Smooth muscle cell (in vitro differentiated cells): Measurements from ENCODE around the gene CPHXL2. TPM values are rescaled to one million over a fixed set of nuclear protein-coding genes. Genes with fewer than 3 reads are reported as not detected.
A peak's percentile ranks its signal among the peaks of the same experiment; 100 is the strongest.

Experiments
- DNase-seq: peaks from one replicate; lab custom pipeline; 2025; ENCODE audit not compliant: unreplicated experiment; lab: John Stamatoyannopoulos, UW
- H2AFZ ChIP-seq: fragments of 200-600 bp; sonication (generic); 2 replicates; pipeline ENCODE4 v1.6.0; 2016; ENCODE audit warnings: antibody characterized with exemption, low read depth, mild to moderate bottlenecking
- H3F3A ChIP-seq: fragments of 200-600 bp; sonication (generic); 2 replicates; pipeline ENCODE4 v1.6.0; 2017; ENCODE audit warnings: antibody characterized with exemption, low read depth
- H3K27ac ChIP-seq: fragments of 200-600 bp; sonication (generic); 2 replicates; pipeline ENCODE4 v1.5.1; 2016; ENCODE audit warnings: low read depth, mild to moderate bottlenecking
- H3K27me3 ChIP-seq: fragments of 200-600 bp; sonication (generic); 2 replicates; pipeline ENCODE4 v1.6.1; 2016; ENCODE audit warnings: low read depth, mild to moderate bottlenecking
- H3K36me3 ChIP-seq: fragments of 200-600 bp; sonication (generic); 2 replicates; pipeline ENCODE4 v1.5.1; 2016; ENCODE audit warnings: low read depth
- H3K4me1 ChIP-seq: fragments of 200-600 bp; sonication (generic); 2 replicates; pipeline ENCODE4 v1.5.1; 2016; ENCODE audit warnings: low read depth
- H3K4me2 ChIP-seq: fragments of 200-600 bp; sonication (generic); 2 replicates; pipeline ENCODE4 v1.6.0; 2016; ENCODE audit warnings: mild to moderate bottlenecking
- H3K4me3 ChIP-seq: fragments of 200-600 bp; sonication (generic); 2 replicates; pipeline ENCODE4 v1.5.1; 2016; ENCODE audit warnings: mild to moderate bottlenecking
- H3K79me2 ChIP-seq: fragments of 200-600 bp; sonication (generic); 2 replicates; pipeline ENCODE4 v1.6.0; 2016; ENCODE audit warnings: low read depth, mild to moderate bottlenecking
- H3K9ac ChIP-seq: fragments of 200-600 bp; sonication (generic); 2 replicates; pipeline ENCODE4 v1.6.0; 2016; ENCODE audit warnings: low read depth
- H3K9me3 ChIP-seq: fragments of 200-600 bp; sonication (generic); replicated peaks from 2 replicates; pipeline ENCODE4 v1.5.1; 2016; ENCODE audit warnings: low read depth
- H4K20me1 ChIP-seq: fragments of 200-600 bp; sonication (generic); 2 replicates; pipeline ENCODE4 v1.6.0; 2016; ENCODE audit warnings: low read depth
- WGBS: methylation state at CpG from one replicate; pipeline ENCODE4 v1.1.7; 2016; ENCODE audit warnings: low lambda C conversion rate; 5-methylcytosine and 5-hydroxymethylcytosine counted together
- polyA plus RNA-seq: library from polyadenylated mRNA; unstranded; fragments of >200 nt; fragmentation: Nextera tagmentation; extraction: Ambion mirVana; gene quantifications from 2 replicates; pipeline ENCODE4 v1.2.1, GENCODE V29; 2016
- total RNA-seq: library from RNA; depleted of rRNA; stranded (reverse); fragments of >200 nt; gene quantifications from 2 replicates; pipeline ENCODE4 v1.2.3, GENCODE V29; 2014
- TF ChIP-seq, protein P1 (sequence below): fragments of 200-600 bp; sonication (generic); IDR thresholded peaks from 2 replicates; pipeline ENCODE4 v1.5.1; 2017; ENCODE audit warnings: borderline replicate concordance, mild to moderate bottlenecking, antibody characterized with exemption; ENCODE audit not compliant: insufficient read depth, poor library complexity, severe bottlenecking

Gene CPHXL2
- total and polyA plus RNA-seq, 2 experiments from 2014 or later, result not detected

DNA sequence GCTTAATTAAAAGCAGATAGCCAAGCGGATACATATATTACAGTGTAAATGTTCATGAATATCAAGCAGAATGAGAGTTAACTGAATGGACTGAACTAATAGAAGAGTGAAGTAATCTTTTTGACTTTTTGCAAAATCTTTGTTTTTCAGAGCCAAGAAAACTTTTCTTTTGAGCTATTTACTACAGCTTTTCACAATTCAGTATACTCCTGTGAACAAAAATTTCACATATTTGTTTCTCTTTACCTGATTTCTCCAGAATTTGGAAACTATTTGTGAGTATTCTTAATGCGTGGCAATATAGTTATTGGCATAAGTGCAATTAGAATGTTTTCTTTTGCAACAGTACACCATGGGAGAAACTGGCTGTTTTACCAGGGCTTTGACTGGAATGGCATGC is 33.5 kb upstream of the CPHXL2 start:
- H3K27me3 ChIP-seq, result no peaks in the 10 kb centered on the region
- DNase-seq, result no peak
- H3K9me3 ChIP-seq, result no peaks in the 10 kb centered on the region
- no peaks in the 10 kb centered on the region for H4K20me1 ChIP-seq
- no peak overlapping the region for H3K4me3 ChIP-seq
- no peak overlapping the region for H3K27ac ChIP-seq
- no peak overlapping the region for H3K4me2 ChIP-seq
- H2AFZ ChIP-seq, result no peak overlapping the region
- TF ChIP-seq, protein P1, sequence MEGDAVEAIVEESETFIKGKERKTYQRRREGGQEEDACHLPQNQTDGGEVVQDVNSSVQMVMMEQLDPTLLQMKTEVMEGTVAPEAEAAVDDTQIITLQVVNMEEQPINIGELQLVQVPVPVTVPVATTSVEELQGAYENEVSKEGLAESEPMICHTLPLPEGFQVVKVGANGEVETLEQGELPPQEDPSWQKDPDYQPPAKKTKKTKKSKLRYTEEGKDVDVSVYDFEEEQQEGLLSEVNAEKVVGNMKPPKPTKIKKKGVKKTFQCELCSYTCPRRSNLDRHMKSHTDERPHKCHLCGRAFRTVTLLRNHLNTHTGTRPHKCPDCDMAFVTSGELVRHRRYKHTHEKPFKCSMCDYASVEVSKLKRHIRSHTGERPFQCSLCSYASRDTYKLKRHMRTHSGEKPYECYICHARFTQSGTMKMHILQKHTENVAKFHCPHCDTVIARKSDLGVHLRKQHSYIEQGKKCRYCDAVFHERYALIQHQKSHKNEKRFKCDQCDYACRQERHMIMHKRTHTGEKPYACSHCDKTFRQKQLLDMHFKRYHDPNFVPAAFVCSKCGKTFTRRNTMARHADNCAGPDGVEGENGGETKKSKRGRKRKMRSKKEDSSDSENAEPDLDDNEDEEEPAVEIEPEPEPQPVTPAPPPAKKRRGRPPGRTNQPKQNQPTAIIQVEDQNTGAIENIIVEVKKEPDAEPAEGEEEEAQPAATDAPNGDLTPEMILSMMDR, result no peak
- no peaks in the 10 kb centered on the region for H3F3A ChIP-seq
- no peak overlapping the region for H3K9ac ChIP-seq
- no peaks in the 10 kb centered on the region for H3K36me3 ChIP-seq
- no peaks in the 10 kb centered on the region for H3K79me2 ChIP-seq
- 93% methylated on average over 2 of the region's 2 CpGs for WGBS
- no peaks in the 10 kb centered on the region for H3K4me1 ChIP-seq

DNA sequence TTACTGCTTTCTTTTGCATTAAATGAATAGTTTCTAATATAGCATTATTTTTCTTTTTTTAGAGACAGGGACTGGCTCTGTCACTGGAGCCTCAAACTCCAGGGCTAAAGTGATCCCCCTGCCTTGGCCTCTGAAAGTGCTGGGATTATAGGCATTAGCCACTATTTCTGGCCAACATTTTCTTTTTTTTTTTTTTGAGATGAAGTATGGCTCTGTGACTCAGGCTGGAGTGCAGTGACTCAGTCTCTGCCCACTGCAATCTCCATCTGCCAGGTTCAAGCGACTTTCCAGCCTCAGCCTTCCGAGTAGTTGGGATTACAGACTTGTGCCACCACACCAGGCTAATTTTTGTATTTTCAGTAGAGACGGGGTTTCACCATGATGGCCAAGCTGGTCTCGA is 26.5 kb upstream of the CPHXL2 start:
- TF ChIP-seq, protein P1, result no peak
- Histone ChIP-seq H3K36me3 (no peaks in the 10 kb centered on the region), H3K4me2 (peak overlapping the region; percentile 59), H3K4me1 (peaks cover 14% of the 10 kb centered on the region), H3K4me3 (no peak overlapping the region), H3K27me3 (no peaks in the 10 kb centered on the region), H4K20me1 (no peaks in the 10 kb centered on the region), H3K79me2 (no peaks in the 10 kb centered on the region), H3F3A (no peaks in the 10 kb centered on the region), H3K27ac (no peak overlapping the region), H3K9me3 (no peaks in the 10 kb centered on the region), H2AFZ (no peak overlapping the region), H3K9ac (no peak overlapping the region)
- no peak for DNase-seq
- WGBS, result 46% methylated on average over 4 of the region's 4 CpGs

DNA sequence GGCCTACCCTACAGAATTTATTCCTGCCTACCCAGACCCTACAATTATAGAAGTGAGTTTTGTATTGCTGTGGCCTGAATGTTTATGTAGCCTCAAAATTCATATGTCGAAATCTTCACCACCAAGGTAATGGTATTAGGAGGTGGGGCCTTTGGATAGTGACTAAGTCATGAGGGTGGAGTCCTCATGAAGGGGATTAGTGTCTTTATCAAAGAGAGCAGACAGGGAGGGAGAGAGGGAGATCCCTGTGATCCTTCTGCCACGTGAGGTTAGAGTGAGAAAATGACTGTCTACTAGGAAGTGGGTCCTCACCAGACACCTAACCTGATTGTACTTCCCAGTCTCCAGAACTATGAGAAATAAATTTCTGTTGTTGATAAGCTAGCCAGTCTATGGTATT is 25.4 kb upstream of the CPHXL2 start:
- H2AFZ ChIP-seq, result no peak overlapping the region
- no peak overlapping the region for H3K4me3 ChIP-seq
- no peaks in the 10 kb centered on the region for H3K79me2 ChIP-seq
- no peaks in the 10 kb centered on the region for H3K36me3 ChIP-seq
- peak overlapping the region; percentile 51 for H3K4me2 ChIP-seq
- no peaks in the 10 kb centered on the region for H3F3A ChIP-seq
- TF ChIP-seq, protein P1, result no peak
- H3K9me3 ChIP-seq, result no peaks in the 10 kb centered on the region
- DNase-seq, result no peak
- H3K9ac ChIP-seq, result no peak overlapping the region
- peaks cover 14% of the 10 kb centered on the region for H3K4me1 ChIP-seq
- H3K27ac ChIP-seq, result no peak overlapping the region
- whole genome bisulfite sequencing, result 49% methylated on average over 2 of the region's 2 CpGs
- H4K20me1 ChIP-seq, result no peaks in the 10 kb centered on the region
- H3K27me3 ChIP-seq, result no peaks in the 10 kb centered on the region

DNA sequence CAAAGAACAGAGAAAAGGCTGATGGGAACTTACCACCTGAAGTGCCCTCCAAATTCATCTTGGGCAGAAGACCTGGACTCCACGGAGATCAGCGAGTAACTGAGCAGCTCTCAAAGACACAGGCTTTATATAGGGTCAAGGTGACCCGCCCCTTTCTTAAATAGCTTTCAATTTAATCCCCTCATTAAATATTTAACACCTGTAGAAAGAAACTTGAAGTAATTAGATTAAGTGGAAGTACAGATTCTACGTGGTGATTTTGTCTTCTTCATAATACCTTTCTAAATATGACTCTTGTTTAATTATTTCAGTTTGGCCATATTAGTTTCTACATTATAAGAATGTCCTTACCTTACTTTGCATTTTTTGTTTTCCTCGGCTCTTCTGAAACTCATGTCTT is 24.6 kb upstream of the CPHXL2 start, which contains the start of gene DUXB:
Gene DUXB, minus strand, starts transcription at position 101 of the 400 bp plus-strand sequence. Its CDS starts 43 bp downstream, at position 58.
- H3K9ac ChIP-seq, result no peak within 1 kb of the TSS
- H3K4me2 ChIP-seq, result peak within 1 kb of the TSS; percentile 51
- H3K79me2 ChIP-seq, result no peaks in the 10 kb centered on the region
- H2AFZ ChIP-seq, result no peak within 1 kb of the TSS
- H3K4me1 ChIP-seq, result peaks cover 14% of the 10 kb centered on the region
- no peak within 1 kb of the TSS for H3K27ac ChIP-seq
- H3K36me3 ChIP-seq, result no peaks in the 10 kb centered on the region
- no peak for DNase-seq
- TF ChIP-seq, protein P1, result no peak
- no peak within 1 kb of the TSS for H3K4me3 ChIP-seq
- no peaks in the 10 kb centered on the region for H3K9me3 ChIP-seq
- 81% methylated on average over 5 of the region's 5 CpGs for WGBS
- H3F3A ChIP-seq, result no peaks in the 10 kb centered on the region
- no peaks in the 10 kb centered on the region for H3K27me3 ChIP-seq
- no peaks in the 10 kb centered on the region for H4K20me1 ChIP-seq
